Immature natural killer cell (primary cell): Measurements from ENCODE around the gene AUP1. TPM values are rescaled to one million over a fixed set of nuclear protein-coding genes. Genes with fewer than 3 reads are reported as not detected.

Experiments
- DNase-seq, 3 donors: peaks; one replicate each; pipeline ENCODE4 v3.0.0; 2022; ENCODE audit warnings: mixed read lengths in 1 of 3
- H3K27ac Mint-ChIP-seq, 6 donors: one replicate each; pipeline ENCODE4 v1.8.0; 2020; ENCODE audit warnings: mixed read lengths in 6 of 6, mild to moderate bottlenecking in 5 of 6, inconsistent platforms in 4 of 6, moderate library complexity in 3 of 6
- H3K27me3 Mint-ChIP-seq, 3 donors: one replicate each; pipeline ENCODE4 v1.8.0; 2020 to 2021; ENCODE audit warnings: low read depth in 3 of 3, mild to moderate bottlenecking in 3 of 3, mixed read lengths in 3 of 3, moderate library complexity in 3 of 3, inconsistent platforms in 1 of 3
- H3K36me3 Mint-ChIP-seq, 3 donors: one replicate each; pipeline ENCODE4 v1.8.0; 2020; ENCODE audit warnings: mixed read lengths in 3 of 3, inconsistent platforms in 2 of 3, mild to moderate bottlenecking in 2 of 3
- H3K4me1 Mint-ChIP-seq, 2 donors: one replicate each; pipeline ENCODE4 v1.8.0; 2020; ENCODE audit warnings: inconsistent platforms in 2 of 2, mild to moderate bottlenecking in 2 of 2, mixed read lengths in 2 of 2, moderate library complexity in 1 of 2
- H3K4me3 Mint-ChIP-seq, 5 donors: one replicate each; pipeline ENCODE4 v1.8.0; 2020; ENCODE audit warnings: mild to moderate bottlenecking in 5 of 5, mixed read lengths in 5 of 5, inconsistent platforms in 3 of 5, moderate library complexity in 3 of 5
- H3K9me3 Mint-ChIP-seq, 6 donors: one replicate each; pipeline ENCODE4 v1.8.0; 2020; ENCODE audit warnings: mild to moderate bottlenecking in 6 of 6, mixed read lengths in 6 of 6, inconsistent platforms in 4 of 6, moderate library complexity in 3 of 6
- polyA plus RNA-seq, 3 donors: library from polyadenylated mRNA; unstranded; fragments of 300-500 nt; fragmentation: Illumina TruSeq; gene quantifications; one replicate each; pipeline ENCODE4 v1.2.3, GENCODE V29; 2021

Gene AUP1
- polyA plus RNA-seq, 3 donors from 2014 or later: 107 to 126 (median 118) TPM

- peak overlapping the region in 4 of 5 donors; percentile 38 to 86 (median 47) for H3K4me3 Mint-ChIP-seq
- peaks cover 0 to 17% (median 10%) of the 10 kb centered on the region in 3 donors for H3K36me3 Mint-ChIP-seq
- peaks cover 8 to 15% (median 10%) of the 10 kb centered on the region in 3 donors for H3K27me3 Mint-ChIP-seq
- DNase-seq: no peak
- H3K4me1 Mint-ChIP-seq: peaks cover 63 to 66% of the 10 kb centered on the region in 2 donors
- no peak overlapping the region for H3K27ac Mint-ChIP-seq
- H3K9me3 Mint-ChIP-seq: no peaks in the 10 kb centered on the region
Measured at GRCh38 chr2:74500578-74500946, 28.9 kb downstream of the AUP1 start.

DNA sequence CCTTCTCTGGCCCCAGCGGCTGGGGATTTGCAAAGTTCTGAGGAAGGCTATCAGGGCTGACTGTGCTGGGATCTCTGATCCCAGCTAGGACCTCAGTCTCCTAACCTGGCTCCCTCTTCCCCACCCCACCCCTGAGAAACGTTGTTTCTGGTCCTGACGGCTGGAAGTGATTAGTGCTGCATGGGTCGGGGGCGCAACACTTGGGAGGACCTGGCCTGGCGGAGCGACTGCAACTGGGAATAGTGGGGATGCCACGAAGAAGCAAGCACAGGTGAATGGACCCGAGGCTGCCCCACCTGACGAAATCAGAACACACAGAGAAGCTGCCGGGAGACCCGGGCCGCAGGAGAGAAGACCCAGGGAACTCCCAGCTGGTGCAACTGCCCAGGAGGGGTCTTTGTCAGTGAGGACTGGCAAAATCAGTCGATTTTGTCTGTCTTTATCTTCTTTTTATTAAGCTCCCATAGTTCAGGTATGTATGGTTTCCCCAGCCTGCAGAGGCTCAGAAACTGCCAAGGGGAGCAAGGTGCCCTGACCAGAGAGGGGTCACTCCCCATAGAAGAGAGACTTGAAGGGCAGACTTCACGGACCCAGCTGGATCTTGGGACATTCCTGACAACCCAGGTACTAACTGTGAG, 29.4 kb downstream of the AUP1 start:
- DNase-seq: no peak
- Mint-ChIP-seq H3K27ac (no peak overlapping the region), H3K27me3 (peaks cover 8 to 15% (median 10%) of the 10 kb centered on the region in 3 donors), H3K9me3 (no peaks in the 10 kb centered on the region), H3K4me1 (peaks cover 59 to 62% of the 10 kb centered on the region in 2 donors), H3K36me3 (peaks cover 0 to 13% (median 8%) of the 10 kb centered on the region in 3 donors), H3K4me3 (peak overlapping the region; percentile 21 to 86 (median 38))

- Mint-ChIP-seq H3K27me3 (peaks cover 8 to 15% (median 11%) of the 10 kb centered on the region in 3 donors), H3K36me3 (peaks cover 0 to 6% (median 2%) of the 10 kb centered on the region in 3 donors), H3K4me3 (peak within 1 kb of the TSS; percentile 90 to 98 (median 93)), H3K27ac (peak within 1 kb of the TSS; percentile 35 to 92 (median 78)), H3K4me1 (peaks cover 53 to 55% of the 10 kb centered on the region in 2 donors), H3K9me3 (no peaks in the 10 kb centered on the region)
- no peak for DNase-seq
Measured at GRCh38 chr2:74499267-74499939, 30.1 kb downstream of the AUP1 start, which contains the start of gene LBX2. TSS of gene LBX2 (minus strand) at chr2:74499603. CDS start at chr2:74499537, 66 bp downstream.

DNA sequence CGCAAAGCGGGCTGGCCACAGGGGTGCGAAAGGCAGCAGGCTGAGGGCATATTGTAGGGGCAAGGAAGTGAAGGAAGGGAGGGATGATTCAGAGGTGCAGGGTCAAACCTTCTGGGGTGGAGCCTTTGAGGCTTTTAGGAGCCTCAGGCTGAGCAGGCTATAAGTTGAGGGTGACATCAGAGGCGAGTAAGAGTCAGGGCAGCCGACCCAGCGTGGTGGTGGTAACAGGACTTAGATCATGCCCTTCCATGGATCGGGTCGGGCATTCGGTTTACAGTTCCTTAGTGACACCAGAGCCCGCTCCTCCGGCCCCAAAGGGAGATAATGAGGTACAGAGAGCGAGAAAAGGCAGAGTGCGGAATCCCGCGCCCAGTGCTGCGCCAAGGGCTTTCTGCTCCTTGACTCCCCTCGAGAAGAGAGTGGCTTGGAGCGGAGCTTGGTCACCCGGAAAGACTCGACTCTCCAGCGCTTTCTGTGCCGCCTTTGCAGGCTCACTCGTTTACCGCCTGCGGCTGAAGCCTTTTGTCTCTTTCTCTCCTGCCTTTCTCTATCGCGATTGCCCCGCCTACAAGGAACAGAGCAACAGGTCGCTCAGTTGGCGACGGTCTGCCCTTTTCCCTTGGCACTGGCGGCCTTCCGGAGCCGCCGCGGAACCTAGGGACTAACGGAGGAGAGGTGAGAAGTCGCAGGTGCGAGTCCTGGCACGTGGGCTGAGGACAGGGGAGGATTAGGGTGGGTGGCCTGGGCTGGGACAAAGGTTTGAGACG, 30.8 kb downstream of the AUP1 start:
- Mint-ChIP-seq H3K27ac (peak overlapping the region; percentile 35 to 92 (median 78)), H3K9me3 (no peaks in the 10 kb centered on the region), H3K36me3 (peaks cover 6 to 12% (median 7%) of the 10 kb centered on the region in 3 donors), H3K4me3 (peak overlapping the region; percentile 90 to 98 (median 93)), H3K27me3 (peaks cover 8 to 15% (median 11%) of the 10 kb centered on the region in 3 donors), H3K4me1 (peaks cover 46 to 48% of the 10 kb centered on the region in 2 donors)
- no peak for DNase-seq

DNA sequence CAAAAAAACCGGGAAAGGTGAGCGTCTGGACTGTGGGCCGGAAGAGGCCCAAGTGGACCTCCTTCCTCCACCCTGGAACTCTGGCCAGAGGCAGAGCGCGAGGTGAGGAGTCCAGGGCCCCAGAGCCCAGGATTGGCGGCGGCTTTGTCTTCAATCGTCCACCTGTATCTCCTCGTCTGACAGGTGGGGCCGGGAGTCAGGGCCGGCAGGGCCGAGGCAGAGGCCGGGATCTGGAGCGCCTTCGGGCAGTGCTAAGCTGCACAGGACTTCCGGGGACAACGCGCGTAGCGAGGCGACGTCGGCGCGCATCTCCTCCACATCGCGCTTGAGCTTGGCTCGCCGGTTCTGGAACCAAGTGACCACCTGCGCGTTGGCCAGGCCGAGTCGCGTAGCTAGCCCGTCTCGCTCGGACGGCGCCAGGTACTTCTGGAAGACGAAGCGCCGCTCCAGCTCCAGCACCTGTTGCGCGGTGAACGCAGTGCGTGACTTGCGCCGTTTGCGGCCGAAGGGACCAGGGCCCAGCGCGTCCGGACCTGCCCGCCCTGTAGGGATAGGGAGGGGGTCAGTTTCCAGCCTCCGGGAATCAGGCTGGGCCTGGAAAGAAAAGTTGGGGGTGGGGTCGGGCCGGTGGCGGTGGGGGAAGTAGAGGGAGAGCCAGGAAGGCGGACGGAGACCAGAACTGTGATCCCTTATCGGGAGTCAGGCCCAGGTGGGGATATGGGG, 31.6 kb downstream of the AUP1 start:
- Mint-ChIP-seq H3K4me3 (peak overlapping the region; percentile 90 to 98 (median 93)), H3K27me3 (peaks cover 5 to 15% (median 11%) of the 10 kb centered on the region in 3 donors), H3K27ac (peak overlapping the region; percentile 35 to 92 (median 78)), H3K9me3 (no peaks in the 10 kb centered on the region), H3K36me3 (peaks cover 6 to 14% (median 10%) of the 10 kb centered on the region in 3 donors), H3K4me1 (peaks cover 38 to 41% of the 10 kb centered on the region in 2 donors)
- no peak for DNase-seq

DNA sequence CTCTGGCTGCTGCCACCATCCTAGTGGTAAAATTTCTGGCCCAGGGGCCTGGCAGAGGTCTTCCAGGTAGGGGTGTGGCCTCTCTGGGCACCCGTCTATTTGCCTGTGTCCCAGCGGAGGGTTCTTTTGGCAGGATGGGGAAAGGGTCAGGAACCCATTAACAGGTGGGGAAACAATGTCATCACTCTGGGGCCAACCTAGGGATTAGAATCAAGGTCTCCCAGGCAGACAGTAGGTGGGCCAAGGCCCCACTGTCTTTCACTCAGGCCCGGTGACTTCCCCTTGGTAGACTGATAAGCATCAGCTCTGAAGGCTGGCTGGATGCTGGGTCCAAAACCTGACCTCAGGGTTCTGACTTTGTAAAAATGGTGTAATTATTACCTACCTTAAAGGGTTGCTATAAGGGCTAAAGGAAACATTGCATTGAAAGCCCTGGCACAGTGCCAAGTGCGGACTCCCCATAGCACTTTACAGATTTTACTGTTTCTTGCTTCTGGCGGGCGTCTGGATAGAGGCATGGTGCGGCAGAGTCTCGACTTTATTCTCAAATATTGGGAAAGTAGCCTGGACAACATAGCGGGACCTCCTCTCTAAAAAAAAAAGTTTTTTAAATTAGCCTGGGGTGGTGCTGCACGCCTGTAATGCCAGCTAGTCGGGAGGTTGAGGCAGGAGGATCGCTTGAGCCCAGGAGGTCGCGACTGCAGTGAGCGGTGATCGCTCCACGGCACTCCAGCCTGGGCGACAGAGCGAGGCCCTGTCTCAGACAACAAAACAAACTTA, 32.3 kb downstream of the AUP1 start:
- Mint-ChIP-seq H3K9me3 (no peaks in the 10 kb centered on the region), H3K27ac (peak overlapping the region in 3 of 6 donors; percentile 35 to 76 (median 55)), H3K4me3 (peak overlapping the region; percentile 90 to 98 (median 93)), H3K27me3 (peaks cover 5 to 15% (median 11%) of the 10 kb centered on the region in 3 donors), H3K36me3 (peaks cover 6 to 14% (median 12%) of the 10 kb centered on the region in 3 donors), H3K4me1 (peaks cover 31 to 33% of the 10 kb centered on the region in 2 donors)
- DNase-seq: no peak

- H3K27me3 Mint-ChIP-seq: peaks cover 5 to 10% (median 8%) of the 10 kb centered on the region in 3 donors
- peaks cover 21 to 25% of the 10 kb centered on the region in 2 donors for H3K4me1 Mint-ChIP-seq
- no peak for DNase-seq
- peak overlapping the region in 1 of 6 donors; percentile 50 for H3K27ac Mint-ChIP-seq
- H3K36me3 Mint-ChIP-seq: peaks cover 13 to 23% (median 18%) of the 10 kb centered on the region in 3 donors
- H3K9me3 Mint-ChIP-seq: no peaks in the 10 kb centered on the region
- H3K4me3 Mint-ChIP-seq: no peak overlapping the region
Measured at GRCh38 chr2:74495440-74495839, 34.1 kb downstream of the AUP1 start.

- H3K27ac Mint-ChIP-seq: no peak overlapping the region
- peaks cover under 1 to 7% (median 5%) of the 10 kb centered on the region in 3 donors for H3K27me3 Mint-ChIP-seq
- peaks cover 13% of the 10 kb centered on the region in 2 donors for H3K4me1 Mint-ChIP-seq
- no peak overlapping the region for H3K4me3 Mint-ChIP-seq
- H3K36me3 Mint-ChIP-seq: peaks cover 23 to 35% (median 27%) of the 10 kb centered on the region in 3 donors
- DNase-seq: no peak
- H3K9me3 Mint-ChIP-seq: no peaks in the 10 kb centered on the region
Measured at GRCh38 chr2:74493546-74493945, 36.0 kb downstream of the AUP1 start.

DNA sequence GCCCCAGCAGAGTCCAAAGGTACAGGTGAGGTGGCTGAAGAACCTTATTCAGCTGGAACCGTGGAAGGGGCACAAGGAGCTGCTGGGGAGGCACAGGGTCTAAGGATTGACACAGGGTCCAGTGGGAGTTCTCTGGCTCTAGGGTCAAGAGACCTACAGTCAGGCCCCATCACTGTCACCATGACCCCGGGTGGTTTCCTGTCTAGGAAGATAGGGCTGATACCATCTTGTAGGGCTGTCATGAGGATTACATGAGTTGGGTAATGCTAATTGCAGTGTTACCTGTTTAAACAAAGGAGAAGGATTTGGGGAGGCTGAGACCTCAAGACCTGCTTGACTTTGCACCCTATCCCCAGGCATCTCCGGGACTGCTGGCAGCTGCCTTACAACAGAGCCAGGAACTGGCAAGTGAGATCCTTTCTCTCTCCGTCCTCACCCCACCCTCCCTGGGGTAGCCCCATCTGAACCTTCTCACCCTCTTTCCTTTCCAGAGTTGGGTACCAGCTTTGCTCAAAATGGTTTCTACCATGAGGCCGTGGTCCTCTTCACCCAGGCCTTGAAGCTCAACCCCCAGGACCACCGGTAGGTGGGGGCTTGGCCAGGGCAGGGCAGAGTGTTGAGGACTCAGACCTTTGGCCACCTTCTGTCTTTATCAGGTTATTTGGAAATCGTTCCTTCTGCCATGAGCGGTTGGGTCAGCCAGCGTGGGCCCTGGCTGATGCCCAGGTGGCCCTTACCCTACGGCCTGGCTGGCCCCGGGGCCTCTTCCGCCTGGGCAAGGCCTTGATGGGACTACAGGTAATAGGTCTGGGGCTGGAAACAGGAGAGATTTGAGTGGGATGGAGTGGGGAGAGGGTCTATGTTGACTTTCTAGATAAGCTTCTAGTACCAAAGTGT, 37.6 kb downstream of the AUP1 start:
- Mint-ChIP-seq H3K27me3 (peaks cover 0 to 1% (median 0%) of the 10 kb centered on the region in 3 donors), H3K9me3 (no peaks in the 10 kb centered on the region), H3K36me3 (peaks cover 25 to 36% (median 29%) of the 10 kb centered on the region in 3 donors), H3K27ac (no peak overlapping the region), H3K4me3 (no peak overlapping the region), H3K4me1 (peaks cover 0 to under 1% of the 10 kb centered on the region in 2 donors)
- no peak for DNase-seq

DNA sequence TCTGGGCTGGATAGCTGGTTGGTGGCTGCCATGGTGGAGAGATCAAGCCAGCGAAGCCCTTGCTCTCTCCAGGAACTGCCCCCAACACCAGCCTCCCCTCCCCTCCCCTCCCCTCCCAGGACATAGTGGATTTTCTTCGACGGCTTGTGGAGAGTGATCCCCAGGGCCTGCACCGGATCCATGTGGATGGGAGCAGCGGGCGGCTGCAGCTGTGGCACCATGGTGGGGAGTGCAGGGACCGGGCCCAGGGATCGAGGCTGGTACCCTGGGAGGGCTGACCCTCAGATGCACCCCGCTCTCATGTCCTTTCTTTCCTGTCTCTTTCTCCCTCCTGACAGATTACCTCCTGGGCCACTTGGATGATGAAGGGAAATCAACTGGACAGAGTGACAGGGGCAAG, 39.6 kb downstream of the AUP1 start:
- DNase-seq: no peak
- Mint-ChIP-seq H3K36me3 (peaks cover 29 to 44% (median 30%) of the 10 kb centered on the region in 3 donors), H3K4me3 (no peak overlapping the region), H3K27ac (no peak overlapping the region), H3K4me1 (peaks cover 0 to 2% of the 10 kb centered on the region in 2 donors), H3K9me3 (no peaks in the 10 kb centered on the region), H3K27me3 (peaks cover 0 to under 1% (median 0%) of the 10 kb centered on the region in 3 donors)

GRCh38 chr2:74488643-74489481, 40.6 kb downstream of the AUP1 start:
- no peaks in the 10 kb centered on the region for H3K9me3 Mint-ChIP-seq
- H3K27ac Mint-ChIP-seq: peak overlapping the region in 1 of 6 donors; percentile 66
- H3K27me3 Mint-ChIP-seq: no peaks in the 10 kb centered on the region
- peaks cover 25 to 39% (median 25%) of the 10 kb centered on the region in 3 donors for H3K36me3 Mint-ChIP-seq
- peaks cover 3 to 5% of the 10 kb centered on the region in 2 donors for H3K4me1 Mint-ChIP-seq
- no peak for DNase-seq
- no peak overlapping the region for H3K4me3 Mint-ChIP-seq
